PC-9 (cell line): ENCODE results near the gene DDX41. TPM values are rescaled to one million over a fixed set of nuclear protein-coding genes. Genes with fewer than 3 reads are reported as not detected.

Source experiments
- BruUV-seq: library from RNA; stranded (reverse); fragments of 400-500 nt; replicated peaks from 2 replicates; lab custom pipeline; 2021; lab: Mats Ljungman, UMichigan
- CTCF ChIA-PET: fragments of 300-600 bp; sonication (Branson Sonifier 250); formaldehyde crosslinking; loops from one replicate; lab custom pipeline; 2022; ENCODE audit warnings: antibody characterized with exemption; lab: Charles Lee
- POLR2A ChIA-PET: fragments of 300-600 bp; sonication (Branson Sonifier 250); formaldehyde crosslinking; loops from one replicate; lab custom pipeline; 2022; ENCODE audit warnings: antibody characterized with exemption; ENCODE audit not compliant: unreplicated experiment; lab: Charles Lee
- DNase-seq, 2 experiments: peaks; one replicate each; pipeline versions ENCODE4 v3.0.0 to v3.0.0-alpha.2; 2015 to 2022; ENCODE audit warnings: mixed read lengths in 1 of 2
- H2AFZ ChIP-seq: fragments of 200-600 bp; sonication (generic); 2 replicates; pipeline ENCODE4 v1.8.1; 2017; ENCODE audit warnings: antibody characterized with exemption
- H3F3A ChIP-seq: fragments of 200-600 bp; sonication (generic); 2 replicates; pipeline ENCODE4 v1.8.1; 2017; ENCODE audit warnings: antibody characterized with exemption, mild to moderate bottlenecking, low read depth; ENCODE audit not compliant: insufficient read depth
- H3K27ac ChIP-seq: fragments of 200-600 bp; sonication (generic); 2 replicates; pipeline ENCODE4 v1.6.1; 2016; ENCODE audit warnings: mixed run types
- H3K27me3 ChIP-seq: fragments of 200-600 bp; sonication (generic); 2 replicates; pipeline ENCODE4 v1.6.1; 2016; ENCODE audit warnings: low read depth, mixed run types; ENCODE audit not compliant: insufficient read depth
- H3K36me3 ChIP-seq: fragments of 200-600 bp; sonication (generic); 2 replicates; pipeline ENCODE4 v1.6.1; 2016; ENCODE audit warnings: low read depth, mixed run types
- H3K4me1 ChIP-seq: fragments of 200-600 bp; sonication (generic); replicated peaks from 2 replicates; pipeline ENCODE4 v1.6.1; 2016; ENCODE audit warnings: mixed run types; ENCODE audit not compliant: insufficient read depth
- H3K4me2 ChIP-seq: fragments of 200-600 bp; sonication (generic); 2 replicates; pipeline ENCODE4 v1.6.1; 2017; ENCODE audit warnings: mixed run types
- H3K4me3 ChIP-seq: fragments of 200-600 bp; sonication (generic); 2 replicates; pipeline ENCODE4 v1.6.1; 2016; ENCODE audit warnings: mixed run types
- H3K79me2 ChIP-seq: fragments of 200-600 bp; sonication (generic); 2 replicates; pipeline ENCODE4 v1.6.1; 2017; ENCODE audit warnings: low read depth, mixed run types
- H3K9me2 ChIP-seq: fragments of 200-600 bp; sonication (generic); 2 replicates; pipeline ENCODE4 v1.8.1; 2017; ENCODE audit warnings: mild to moderate bottlenecking; ENCODE audit not compliant: insufficient read depth
- H3K9me3 ChIP-seq: fragments of 200-600 bp; sonication (generic); 2 replicates; pipeline ENCODE4 v1.8.1; 2016; ENCODE audit warnings: low read depth; ENCODE audit not compliant: insufficient read depth
- H4K20me1 ChIP-seq: fragments of 200-600 bp; sonication (generic); 2 replicates; pipeline ENCODE4 v1.8.1; 2017; ENCODE audit not compliant: insufficient read depth
- CTCF ChIP-seq: fragments of 200-600 bp; sonication (generic); conservative IDR thresholded peaks from 2 replicates; pipeline ENCODE4 v1.6.1; 2017; ENCODE audit warnings: mixed run types, antibody characterized with exemption, mild to moderate bottlenecking, moderate library complexity
- EZH2 ChIP-seq: fragments of 200-600 bp; sonication (generic); IDR thresholded peaks from 2 replicates; pipeline ENCODE4 v1.8.0; 2017; ENCODE audit warnings: antibody characterized with exemption, low read depth
- intact Hi-C: fragments of 100-400 bp; cut with micrococcal nuclease; formaldehyde crosslinking; loops from one replicate; pipeline ENCODE4 v1.10.0; 2022; ENCODE audit not compliant: unreplicated experiment
- total RNA-seq: library from RNA; stranded (reverse); gene quantifications from 2 replicates; pipeline ENCODE4 v1.2.3, GENCODE V29; 2021

DDX41 gene
- total RNA-seq, 1 experiment from 2014 or later: 93.1 TPM

DNA sequence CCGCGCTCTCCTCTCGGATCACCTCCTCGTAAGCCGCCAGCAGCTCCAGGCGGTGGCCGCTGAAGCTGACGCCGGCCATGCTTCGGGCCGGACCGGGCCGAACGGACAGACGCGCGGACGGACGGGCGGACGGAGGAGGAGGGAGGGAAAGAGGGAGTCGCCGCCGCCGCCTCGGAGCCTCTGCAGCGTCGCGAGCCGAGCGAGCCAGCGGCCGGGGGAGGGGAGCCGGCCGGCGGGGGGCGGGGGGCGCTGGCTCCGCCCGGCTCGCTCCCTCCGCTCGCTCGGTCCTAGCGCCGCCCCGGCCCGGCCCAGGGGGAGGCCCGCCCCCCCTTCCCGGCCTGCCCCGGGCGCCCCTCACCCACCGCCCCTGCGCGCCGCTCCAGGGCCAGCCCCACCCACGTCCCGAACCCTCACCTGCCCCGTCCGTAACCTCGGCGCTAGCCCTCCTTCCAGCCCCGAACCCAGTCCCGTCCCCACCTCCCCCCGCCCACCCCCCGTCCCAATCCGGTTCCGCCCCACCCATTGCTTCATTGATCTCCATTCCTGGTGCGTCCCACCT is 43.2 kb downstream of the DDX41 start, which contains the start of gene DBN1:
Gene DBN1, minus strand, starts transcription at position 192 of the 559 bp plus-strand sequence. Its CDS starts 113 bp downstream, at position 79.
- H3K27ac ChIP-seq: no peak within 1 kb of the TSS
- peak within 1 kb of the TSS; percentile 97 for H3K4me2 ChIP-seq
- peaks cover 19% of the 10 kb centered on the region for H4K20me1 ChIP-seq
- H3K79me2 ChIP-seq: peaks cover 21% of the 10 kb centered on the region; the same call in 1 of the 2 replicates
- no peak for DNase-seq
- no peaks in the 10 kb centered on the region for H3K27me3 ChIP-seq
- H2AFZ ChIP-seq: 0 out of 2 replicates have a peak within 1 kb of the TSS, but pooled peaks have one; percentile 63
- POLR2A ChIA-PET: interaction anchor here (2.1 kb wide), 1 partner anchor 22 kb away, joined by 6 read pairs; no protein-coding TSS in a partner anchor
- H3K4me3 ChIP-seq: peak within 1 kb of the TSS; percentile 79
- TF ChIP-seq CTCF (no peak), EZH2 (no peak)
- no peaks in the 10 kb centered on the region for H3K9me3 ChIP-seq
- CTCF ChIA-PET: interaction anchor here (0.7 to 1.0 kb wide), 2 partner anchors 18 to 28 kb away, joined by 4 read pairs; no protein-coding TSS in a partner anchor
- H3K9me2 ChIP-seq: no peaks in the 10 kb centered on the region
- peaks cover 46% of the 10 kb centered on the region for H3F3A ChIP-seq
- no peaks in the 10 kb centered on the region for H3K36me3 ChIP-seq
- intact Hi-C loops: loop anchor here (2.0 kb wide), 1 partner anchor 21 kb away; no protein-coding TSS in a partner anchor
- peaks cover 22% of the 10 kb centered on the region for H3K4me1 ChIP-seq
- no TSS peak for BruUV-seq

DNA sequence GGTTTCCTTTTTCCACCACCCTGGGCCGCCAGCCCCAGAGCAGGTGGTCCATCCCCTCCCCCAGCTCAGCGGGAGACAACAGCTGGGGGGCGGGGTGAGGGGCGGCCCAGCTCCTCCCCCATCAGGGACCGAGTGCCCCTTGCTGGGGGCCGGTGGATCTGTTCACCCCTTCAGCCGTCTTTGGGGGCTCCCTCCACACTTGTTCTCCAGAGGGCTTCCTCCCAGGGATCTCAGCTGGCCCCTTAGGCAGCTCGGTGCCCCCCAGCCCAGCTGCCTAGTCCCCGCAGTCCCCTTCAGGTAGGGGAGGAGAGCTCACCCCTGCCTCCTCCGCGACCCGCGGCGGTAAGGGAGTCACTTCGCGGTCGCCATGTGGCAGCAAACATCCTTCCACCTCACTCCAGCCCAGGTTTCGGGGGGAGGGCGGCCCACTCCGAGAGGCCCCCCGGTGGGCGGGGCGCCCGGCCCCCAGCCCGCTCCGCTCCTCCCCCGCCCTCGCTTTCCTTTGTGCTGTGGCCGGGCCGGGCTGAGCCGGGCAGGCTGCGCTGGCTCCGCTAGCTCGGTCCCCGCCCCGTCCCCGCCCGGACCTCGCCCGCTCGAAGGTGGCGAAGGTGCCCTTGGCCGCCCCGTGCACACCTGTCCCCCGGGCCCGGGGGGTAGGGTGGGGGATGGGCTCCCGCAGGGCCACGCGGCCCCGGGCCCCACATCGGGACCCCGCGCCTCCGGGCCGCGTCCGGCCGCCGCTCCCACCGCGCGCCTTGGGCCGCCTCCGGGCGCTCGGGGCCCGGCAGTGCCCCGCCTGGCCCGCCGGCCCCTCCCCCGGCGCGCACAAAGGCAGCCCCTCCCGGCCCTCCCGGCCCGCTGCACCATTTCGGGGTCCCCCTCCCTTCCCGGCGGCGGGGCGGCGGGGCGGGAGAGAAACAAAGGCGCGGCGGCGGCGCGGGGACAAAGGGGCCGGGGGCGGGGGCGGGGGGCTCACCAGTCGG is 44.0 kb downstream of the DDX41 start:
- POLR2A ChIA-PET: interaction anchor here (0.6 to 2.1 kb wide), 3 partner anchors 17 to 25 kb away, joined by 3 to 6 read pairs (median 5); no protein-coding TSS in a partner anchor
- Histone ChIP-seq H3K36me3 (no peaks in the 10 kb centered on the region), H3K4me3 (peak overlapping the region; percentile 79), H2AFZ (0 out of 2 replicates have a peak overlapping the region, but pooled peaks have one; percentile 63), H3F3A (peaks cover 40% of the 10 kb centered on the region), H3K27ac (no peak overlapping the region), H3K79me2 (peaks cover 21% of the 10 kb centered on the region; the same call in 1 of the 2 replicates), H3K4me2 (peak overlapping the region; percentile 97), H3K9me2 (no peaks in the 10 kb centered on the region), H3K27me3 (no peaks in the 10 kb centered on the region), H3K9me3 (no peaks in the 10 kb centered on the region), H4K20me1 (peaks cover 24% of the 10 kb centered on the region), H3K4me1 (peaks cover 22% of the 10 kb centered on the region)
- TF ChIP-seq EZH2: no peak
- no peak for TF ChIP-seq CTCF
- peak in 1 of 2 experiments; percentile 53 for DNase-seq
- CTCF ChIA-PET: interaction anchor here (0.7 to 1.1 kb wide), 2 partner anchors 13 to 15 kb away, joined by 3 read pairs; no protein-coding TSS in a partner anchor
- intact Hi-C loops: no loop called here
- no TSS peak for BruUV-seq
